Liver (tissue), 9 donors: Measurements from ENCODE around the gene RPS6KA4. TPM values are rescaled to one million over a fixed set of nuclear protein-coding genes. Genes with fewer than 3 reads are reported as not detected.
"Not testable (repeated sequence)": the region's sequence is repeated elsewhere in the genome, so short reads cannot be mapped to it uniquely, and the experiment has no call there.

ENCODE experiments used
- DNase-seq: peaks from one replicate; pipeline ENCODE4 v3.0.0-alpha.2; 2017; ENCODE audit warnings: low spot score
- H3K27ac ChIP-seq, 2 donors: one replicate each; pipeline ENCODE4 v1.7.0; 2013; ENCODE audit warnings: inconsistent platforms in 2 of 2, low read length in 2 of 2, control low read depth in 1 of 2, low read depth in 1 of 2, mild to moderate bottlenecking in 1 of 2
- H3K27me3 ChIP-seq, 4 donors: one replicate each; pipeline versions ENCODE4 v1.6.1 to v1.7.0; 2013; ENCODE audit warnings: low read length in 3 of 4, inconsistent platforms in 1 of 4, mild to moderate bottlenecking in 1 of 4, moderate library complexity in 1 of 4; ENCODE audit not compliant: control insufficient read depth in 4 of 4, insufficient read depth in 4 of 4
- H3K36me3 ChIP-seq, 4 donors: one replicate each; pipeline versions ENCODE4 v1.6.1 to v1.7.0; 2013; ENCODE audit warnings: low read length in 3 of 4, mild to moderate bottlenecking in 3 of 4, low read depth in 1 of 4, moderate library complexity in 1 of 4; ENCODE audit not compliant: control insufficient read depth in 4 of 4, insufficient read depth in 3 of 4
- H3K4me1 ChIP-seq, 4 donors: one replicate each; pipeline versions ENCODE4 v1.6.1 to v1.7.0; 2013; ENCODE audit warnings: low read length in 3 of 4, mild to moderate bottlenecking in 3 of 4, moderate library complexity in 1 of 4; ENCODE audit not compliant: control insufficient read depth in 4 of 4, insufficient read depth in 4 of 4
- H3K4me3 ChIP-seq, 3 donors: one replicate each; pipeline versions ENCODE4 v1.6.1 to v1.7.0; 2013; ENCODE audit warnings: low read length in 3 of 3, control low read depth in 1 of 3, low read depth in 1 of 3, mild to moderate bottlenecking in 1 of 3
- H3K9ac ChIP-seq, 2 donors: one replicate each; pipeline ENCODE4 v1.7.0; 2013; ENCODE audit warnings: low read length in 2 of 2, mild to moderate bottlenecking in 2 of 2, moderate library complexity in 2 of 2, control low read depth in 1 of 2, low read depth in 1 of 2
- H3K9me3 ChIP-seq, 4 donors: one replicate each; pipeline versions ENCODE4 v1.6.1 to v1.7.0; 2013; ENCODE audit warnings: low read length in 3 of 4; ENCODE audit not compliant: control insufficient read depth in 4 of 4
- CTCF ChIP-seq: fragments of 150-350 bp; IDR thresholded peaks from 2 replicates; pipeline ENCODE4 v1.5.1; 2017; ENCODE audit warnings: improper control_type of control experiment, low read depth, low read length; ENCODE audit not compliant: missing input control
- FOXA2 ChIP-seq: IDR thresholded peaks from 2 replicates; pipeline ENCODE4 v1.6.1; 2016; ENCODE audit warnings: antibody characterized with exemption
- HNF4A ChIP-seq, 2 donors: conservative IDR thresholded peaks; 2 replicates each; pipeline ENCODE4 v1.6.1; 2016; ENCODE audit warnings: antibody characterized with exemption in 2 of 2, mild to moderate bottlenecking in 2 of 2
- JUND ChIP-seq, 2 donors: IDR thresholded peaks; 2 replicates each; pipeline ENCODE4 v1.6.1; 2016; ENCODE audit warnings: antibody characterized with exemption in 2 of 2
- NR2F2 ChIP-seq: IDR thresholded peaks from 2 replicates; pipeline ENCODE4 v1.6.1; 2016; ENCODE audit warnings: antibody characterized with exemption
- SP1 ChIP-seq: IDR thresholded peaks from 2 replicates; pipeline ENCODE4 v1.6.1; 2018; ENCODE audit warnings: antibody characterized with exemption, mild to moderate bottlenecking
- TAF1 ChIP-seq: conservative IDR thresholded peaks from 2 replicates; pipeline ENCODE4 v1.6.1; 2016; ENCODE audit warnings: antibody characterized with exemption, mild to moderate bottlenecking
- ZBTB33 ChIP-seq: IDR thresholded peaks from 2 replicates; pipeline ENCODE4 v1.6.1; 2016; ENCODE audit warnings: antibody characterized with exemption
- WGBS: extraction: QIAGEN DNeasy Blood & Tissue Kit; methylation state at CpG from one replicate; pipeline ENCODE4 v1.1.7; 2013; 5-methylcytosine and 5-hydroxymethylcytosine counted together
- polyA plus RNA-seq, 2 donors: library from polyadenylated mRNA; stranded (reverse) in 1 of 2; unstranded in 1 of 2; fragments of 200-250 nt in 1 of 2; fragments of >200 nt in 1 of 2; fragmentation: Nextera tagmentation in 1 of 2; extraction: Ambion mirVana in 1 of 2; gene quantifications; one replicate each; pipeline versions ENCODE4 v1.2.1 to v1.2.3, GENCODE V29; 2013 to 2015
- total RNA-seq, 2 donors: library from RNA; depleted of rRNA; stranded (reverse); fragments of >200 nt; gene quantifications; one replicate each; pipeline ENCODE4 v1.2.3, GENCODE V29; 2014
- donor health status: healthy.
- donor health status: healthy.
- donor health status: healthy.
- donor health status: healthy.
- donor health status: healthy.

The RPS6KA4 gene
- total and polyA plus RNA-seq, 4 donors, result 2.0 to 13.5 (median 10.0) TPM

- TF ChIP-seq NR2F2, result no peak
- no peak for TF ChIP-seq ZBTB33
- no peak for DNase-seq
- no peak overlapping the region for H3K9ac ChIP-seq
Observed at GRCh38 chr11:64415996-64416728, 57.2 kb downstream of the RPS6KA4 start.

GRCh38 chr11:64418233-64418632, 59.3 kb downstream of the RPS6KA4 start:
- H3K9ac ChIP-seq, H3K4me3 ChIP-seq, H3K4me1 ChIP-seq, H3K36me3 ChIP-seq, H3K27me3 ChIP-seq, H3K9me3 ChIP-seq, H3K27ac ChIP-seq, DNase-seq: not testable (repeated sequence)
- 88% methylated on average over 7 of the region's 7 CpGs for whole genome bisulfite sequencing

More at GRCh38 chr11:64415996-64416728, 57.2 kb downstream of the RPS6KA4 start:
- Histone ChIP-seq H3K4me3 (no peak overlapping the region), H3K4me1 (no peaks in the 10 kb centered on the region), H3K27ac (no peak overlapping the region), H3K27me3 (peaks cover 0 to under 1% (median 0%) of the 10 kb centered on the region in 4 donors), H3K36me3 (no peaks in the 10 kb centered on the region), H3K9me3 (peaks cover 0 to under 1% (median 0%) of the 10 kb centered on the region in 4 donors)
- WGBS, result 85% methylated on average over 9 of the region's 9 CpGs

GRCh38 chr11:64419257-64419790, 60.4 kb downstream of the RPS6KA4 start:
- no peak for TF ChIP-seq FOXA2
- TF ChIP-seq CTCF, result no peak
- no peak for TF ChIP-seq JUND (IDR thresholded peaks at IDR 0.05)
- no peak for TF ChIP-seq TAF1
- no peak for TF ChIP-seq SP1
- TF ChIP-seq HNF4A (conservative IDR thresholded peaks at IDR 0.05), result no peak
- H3K9ac ChIP-seq, result no peak overlapping the region
- H3K36me3 ChIP-seq, result no peaks in the 10 kb centered on the region
- WGBS, result 91% methylated on average over 11 of the region's 11 CpGs
- no peaks in the 10 kb centered on the region for H3K27me3 ChIP-seq
- no peak overlapping the region for H3K27ac ChIP-seq
- H3K9me3 ChIP-seq, result peaks cover 0 to 7% (median 4%) of the 10 kb centered on the region in 4 donors
- H3K4me3 ChIP-seq, result no peak overlapping the region
- no peaks in the 10 kb centered on the region for H3K4me1 ChIP-seq
- DNase-seq, result no peak
